A673 (cell line): ENCODE results near the gene C16orf82. TPM values are rescaled to one million over a fixed set of nuclear protein-coding genes. Genes with fewer than 3 reads are reported as not detected.

Experiments
- BruUV-seq: library from RNA; stranded (reverse); fragments of 400-500 nt; replicated peaks from 2 replicates; lab custom pipeline; 2021; lab: Mats Ljungman, UMichigan
- CTCF ChIA-PET: fragments of 300-600 bp; sonication (Branson Sonifier 250); formaldehyde crosslinking; loops from one replicate; lab custom pipeline; 2022; ENCODE audit warnings: antibody characterized with exemption; lab: Charles Lee
- POLR2A ChIA-PET: fragments of 300-600 bp; sonication (Branson Sonifier 250); formaldehyde crosslinking; loops from one replicate; lab custom pipeline; 2022; ENCODE audit warnings: antibody characterized with exemption; ENCODE audit not compliant: low non-redundant PET; lab: Charles Lee
- DNase-seq: peaks from one replicate; pipeline ENCODE4 v3.0.0-alpha.2; 2015; ENCODE audit warnings: low spot score
- H3K27ac ChIP-seq: fragments of 200-600 bp; sonication (generic); 2 replicates; pipeline ENCODE4 v1.5.1; 2016; ENCODE audit warnings: mixed run types, low read depth, mild to moderate bottlenecking, mixed read lengths, antibody characterized with exemption, low read length; ENCODE audit not compliant: poor library complexity, severe bottlenecking
- H3K27me3 ChIP-seq: fragments of 200-600 bp; sonication (generic); replicated peaks from 2 replicates; pipeline ENCODE4 v1.6.1; 2017; ENCODE audit warnings: mixed run types, low read depth, mild to moderate bottlenecking, mixed read lengths, antibody characterized with exemption, low read length; ENCODE audit not compliant: insufficient read depth, poor library complexity
- H3K36me3 ChIP-seq: fragments of 200-600 bp; sonication (generic); 2 replicates; pipeline ENCODE4 v1.6.1; 2016; ENCODE audit warnings: mixed run types, mild to moderate bottlenecking, mixed read lengths, antibody characterized with exemption, low read length; ENCODE audit not compliant: insufficient read depth, poor library complexity, severe bottlenecking
- H3K4me1 ChIP-seq: fragments of 200-600 bp; sonication (generic); 2 replicates; pipeline ENCODE4 v1.6.1; 2017; ENCODE audit warnings: mixed run types, mild to moderate bottlenecking, mixed read lengths, antibody characterized with exemption, low read length; ENCODE audit not compliant: insufficient read depth, poor library complexity, severe bottlenecking
- H3K4me3 ChIP-seq: fragments of 200-600 bp; sonication (generic); 2 replicates; pipeline ENCODE4 v1.5.1; 2016; ENCODE audit warnings: low read depth, mixed run types, mild to moderate bottlenecking, mixed read lengths, low read length; ENCODE audit not compliant: poor library complexity, severe bottlenecking
- H3K9me3 ChIP-seq: fragments of 200-600 bp; sonication (generic); 2 replicates; pipeline ENCODE4 v1.6.1; 2016; ENCODE audit warnings: mixed run types, low read depth, mild to moderate bottlenecking, mixed read lengths, antibody characterized with exemption, low read length; ENCODE audit not compliant: poor library complexity, severe bottlenecking
- EZH2 ChIP-seq: fragments of 200-600 bp; sonication (generic); IDR thresholded peaks from 2 replicates; pipeline ENCODE4 v1.6.1; 2017; ENCODE audit warnings: borderline replicate concordance, low read depth, mild to moderate bottlenecking, mixed read lengths, antibody characterized with exemption, low read length; ENCODE audit not compliant: poor library complexity, severe bottlenecking
- intact Hi-C: fragments of 100-400 bp; cut with micrococcal nuclease; formaldehyde crosslinking; loops from one replicate; pipeline ENCODE4 v1.10.0; 2022; ENCODE audit not compliant: unreplicated experiment
- total RNA-seq: library from RNA; stranded (reverse); gene quantifications from 2 replicates; pipeline ENCODE4 v1.2.3, GENCODE V29; 2021
- TF ChIP-seq, protein P1 (sequence below): fragments of 300-800, 200-600 bp; sonication (generic); conservative IDR thresholded peaks from 2 replicates; pipeline ENCODE4 v1.5.1; 2017; ENCODE audit warnings: low read depth, mild to moderate bottlenecking, antibody characterized with exemption, low read length, moderate library complexity, mixed read lengths

The C16orf82 gene
- total RNA-seq, 1 experiment from 2014 or later, result not detected

DNA sequence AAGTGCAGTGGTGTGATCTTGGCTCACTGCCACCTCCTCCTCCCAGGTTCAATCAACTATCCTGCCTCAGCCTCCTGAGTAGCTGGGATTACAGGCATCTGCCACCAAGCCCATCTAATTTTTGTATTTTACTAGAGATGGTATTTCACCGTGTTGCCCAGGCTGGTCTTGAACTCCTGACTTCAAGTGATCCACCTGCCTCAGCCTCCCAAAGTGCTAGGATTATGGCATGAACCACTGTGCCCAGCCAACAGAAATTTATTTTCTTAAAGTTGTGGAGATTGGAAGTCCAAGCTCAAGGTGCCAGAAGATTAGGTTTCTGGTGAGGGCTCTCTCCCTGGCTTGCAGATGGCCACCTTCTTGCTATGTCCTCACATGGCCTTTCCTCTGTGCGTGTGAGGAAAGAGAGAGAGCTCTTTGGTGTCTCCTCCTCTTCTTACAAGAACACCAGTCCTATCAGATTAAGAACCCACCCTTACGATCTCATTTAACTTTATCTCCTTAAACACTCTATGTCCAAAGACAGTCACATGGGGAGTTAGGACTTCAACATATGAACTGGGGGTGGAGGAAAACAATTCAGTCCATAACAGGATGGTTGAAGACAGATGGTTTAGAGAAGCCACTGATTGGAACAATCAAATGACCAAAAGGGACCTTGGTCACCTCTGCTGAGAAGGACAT lies 31.8 kb downstream of the C16orf82 start:
- BruUV-seq, result no TSS peak

DNA sequence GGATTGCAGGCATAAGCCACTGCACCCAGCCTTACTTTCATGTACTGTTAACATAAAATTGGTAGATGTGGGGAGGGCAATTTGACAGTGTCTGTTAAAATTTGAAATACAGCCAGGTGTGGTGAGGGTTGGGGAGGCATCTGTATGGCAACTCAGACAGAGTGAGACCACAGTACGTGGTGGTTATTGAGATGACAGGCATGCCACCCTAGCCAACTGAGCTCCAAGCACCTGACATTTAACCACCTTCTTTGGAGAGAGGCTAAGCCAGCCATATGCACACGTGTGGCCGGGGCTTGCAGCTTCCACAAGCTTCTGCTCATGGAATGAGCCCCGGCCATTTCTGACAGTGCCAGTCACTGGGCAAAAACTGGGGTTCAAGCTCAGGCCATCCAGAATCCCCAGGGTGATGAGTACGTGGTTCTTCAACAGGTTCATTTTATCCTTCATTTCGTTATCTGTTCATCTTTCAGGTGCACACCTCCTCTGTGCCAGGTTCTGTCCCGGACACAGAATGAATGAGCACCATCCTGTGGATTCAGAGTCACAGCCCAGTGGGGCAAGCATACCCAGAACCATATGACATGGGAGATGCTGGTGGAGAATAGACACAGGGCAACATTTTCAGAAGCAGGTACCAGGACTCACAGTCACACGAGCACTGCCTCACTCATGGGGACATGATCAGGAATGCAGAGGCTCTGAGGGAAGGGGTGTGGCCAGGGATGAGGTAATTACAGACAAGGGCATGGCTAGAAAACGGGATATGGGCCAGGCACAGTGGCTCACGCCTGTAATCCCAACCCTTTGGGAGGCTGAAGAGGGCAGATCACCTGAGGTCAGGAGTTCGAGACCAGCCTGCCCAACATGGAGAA lies 36.2 kb downstream of the C16orf82 start:
- Histone ChIP-seq H3K36me3 (no peaks in the 10 kb centered on the region), H3K27me3 (no peaks in the 10 kb centered on the region), H3K4me3 (no peak overlapping the region), H3K27ac (no peak overlapping the region), H3K4me1 (no peaks in the 10 kb centered on the region), H3K9me3 (no peaks in the 10 kb centered on the region)
- DNase-seq, result no peak
- ChIA-PET CTCF (no interaction called here), POLR2A (no interaction called here)
- BruUV-seq, result no TSS peak
- TF ChIP-seq, protein P1, sequence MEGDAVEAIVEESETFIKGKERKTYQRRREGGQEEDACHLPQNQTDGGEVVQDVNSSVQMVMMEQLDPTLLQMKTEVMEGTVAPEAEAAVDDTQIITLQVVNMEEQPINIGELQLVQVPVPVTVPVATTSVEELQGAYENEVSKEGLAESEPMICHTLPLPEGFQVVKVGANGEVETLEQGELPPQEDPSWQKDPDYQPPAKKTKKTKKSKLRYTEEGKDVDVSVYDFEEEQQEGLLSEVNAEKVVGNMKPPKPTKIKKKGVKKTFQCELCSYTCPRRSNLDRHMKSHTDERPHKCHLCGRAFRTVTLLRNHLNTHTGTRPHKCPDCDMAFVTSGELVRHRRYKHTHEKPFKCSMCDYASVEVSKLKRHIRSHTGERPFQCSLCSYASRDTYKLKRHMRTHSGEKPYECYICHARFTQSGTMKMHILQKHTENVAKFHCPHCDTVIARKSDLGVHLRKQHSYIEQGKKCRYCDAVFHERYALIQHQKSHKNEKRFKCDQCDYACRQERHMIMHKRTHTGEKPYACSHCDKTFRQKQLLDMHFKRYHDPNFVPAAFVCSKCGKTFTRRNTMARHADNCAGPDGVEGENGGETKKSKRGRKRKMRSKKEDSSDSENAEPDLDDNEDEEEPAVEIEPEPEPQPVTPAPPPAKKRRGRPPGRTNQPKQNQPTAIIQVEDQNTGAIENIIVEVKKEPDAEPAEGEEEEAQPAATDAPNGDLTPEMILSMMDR, result no peak
- no peak for TF ChIP-seq EZH2
- intact Hi-C loops, result no loop called here

More for the DNA sequence above, 31.8 kb downstream of the C16orf82 start:
- no peaks in the 10 kb centered on the region for H3K4me1 ChIP-seq
- H3K36me3 ChIP-seq, result no peaks in the 10 kb centered on the region
- intact Hi-C loops, result no loop called here
- H3K9me3 ChIP-seq, result no peaks in the 10 kb centered on the region
- TF ChIP-seq, protein P1, result no peak
- TF ChIP-seq EZH2, result no peak
- no peak overlapping the region for H3K27ac ChIP-seq
- DNase-seq, result no peak
- CTCF ChIA-PET, result no interaction called here
- POLR2A ChIA-PET, result no interaction called here
- H3K27me3 ChIP-seq, result peaks cover 14% of the 10 kb centered on the region
- no peak overlapping the region for H3K4me3 ChIP-seq

DNA sequence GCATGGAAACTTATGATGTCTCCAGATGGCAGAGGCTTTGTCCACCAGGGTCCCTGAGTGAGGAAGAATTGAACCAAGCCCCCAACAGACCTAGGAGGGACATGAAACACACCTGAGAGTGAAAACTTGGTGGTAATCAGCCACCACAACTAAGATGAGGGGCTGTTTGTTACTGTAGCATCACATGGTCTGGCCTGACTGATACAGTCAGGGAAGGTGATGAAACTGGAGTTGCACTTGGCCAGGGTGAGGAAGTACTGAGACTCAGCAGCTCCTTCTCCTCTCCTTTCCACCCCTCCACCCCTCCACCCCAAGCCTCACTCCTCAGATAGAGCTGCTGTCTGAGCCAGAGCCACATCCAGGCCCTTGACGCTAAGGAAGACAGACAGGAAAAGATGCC lies 37.2 kb downstream of the C16orf82 start:
- H3K27me3 ChIP-seq, result no peaks in the 10 kb centered on the region
- H3K27ac ChIP-seq, result no peak overlapping the region
- CTCF ChIA-PET, result interaction anchor here (0.5 kb wide), 1 partner anchor 1804 kb away, joined by 5 read pairs; no protein-coding TSS in a partner anchor
- no peaks in the 10 kb centered on the region for H3K4me1 ChIP-seq
- intact Hi-C loops, result no loop called here
- H3K4me3 ChIP-seq, result no peak overlapping the region
- DNase-seq, result no peak
- H3K36me3 ChIP-seq, result no peaks in the 10 kb centered on the region
- no TSS peak for BruUV-seq
- TF ChIP-seq, protein P1, result no peak
- TF ChIP-seq EZH2, result no peak
- H3K9me3 ChIP-seq, result no peaks in the 10 kb centered on the region
- POLR2A ChIA-PET, result no interaction called here
